Measurements from ENCODE around the gene GATA6. TPM values are rescaled to one million over a fixed set of nuclear protein-coding genes. Genes with fewer than 3 reads are reported as not detected.

Gene GATA6
- total RNA-seq, 1 donor from 2014 or later, result 76.2 TPM

DNA sequence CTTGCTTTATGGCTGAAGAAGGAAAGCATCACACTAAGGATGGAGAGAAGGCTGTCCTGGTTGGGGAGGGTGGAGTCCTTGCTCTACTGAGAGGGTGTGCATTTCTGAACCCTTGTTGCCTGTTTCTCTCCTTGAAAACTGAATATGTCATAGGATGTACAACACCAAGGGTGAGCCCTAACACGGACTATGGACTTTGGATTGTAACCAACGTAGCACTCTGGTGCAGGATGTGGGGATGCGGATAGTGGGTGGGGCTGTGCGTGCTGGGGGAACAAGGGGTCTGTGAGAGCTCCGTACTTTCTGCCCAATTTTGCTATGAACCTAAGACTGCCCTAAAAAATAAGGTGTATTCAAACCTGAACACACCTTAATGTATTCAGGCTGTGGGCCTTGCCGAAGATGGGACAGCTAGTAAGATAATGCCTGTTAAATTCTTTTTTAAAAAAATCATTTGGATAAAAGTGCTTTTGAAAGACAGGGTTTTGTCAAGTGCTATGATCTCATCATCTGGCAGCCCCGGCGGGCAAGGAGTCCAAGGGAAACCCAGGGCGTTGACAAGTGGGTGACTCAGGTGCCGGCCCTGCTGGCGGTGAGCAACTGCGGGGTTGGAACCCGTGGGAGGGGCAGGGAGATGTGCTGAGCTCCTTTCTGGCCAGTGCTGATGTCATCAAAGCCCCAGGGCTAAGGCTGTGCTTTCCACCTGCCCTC is 54.0 kb downstream of the GATA6 start:
- intact Hi-C loops (cut with DNase I), result no loop called here
- peak; percentile 80 for DNase-seq (ENCODE audit: low spot score)

DNA sequence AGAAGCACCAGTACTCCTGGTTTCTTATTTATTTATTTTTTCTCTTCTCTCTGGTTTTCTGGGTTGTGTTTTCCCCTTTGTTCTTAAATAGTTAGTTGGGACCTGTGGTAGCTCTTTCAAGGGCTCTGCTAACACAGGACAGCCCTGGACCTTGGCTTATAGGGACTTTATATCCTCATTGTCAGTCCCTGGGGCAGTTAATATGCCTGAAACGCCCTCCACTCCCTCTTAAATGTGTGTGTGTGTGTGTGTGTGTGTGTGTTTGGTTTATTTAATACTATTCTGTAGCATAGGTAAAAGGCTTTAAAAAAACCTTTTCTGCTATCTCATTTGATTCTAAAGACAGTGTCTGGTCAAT is 54.6 kb downstream of the GATA6 start:
- DNase-seq (ENCODE audit: low spot score), result no peak
- intact Hi-C loops (cut with DNase I), result no loop called here

DNA sequence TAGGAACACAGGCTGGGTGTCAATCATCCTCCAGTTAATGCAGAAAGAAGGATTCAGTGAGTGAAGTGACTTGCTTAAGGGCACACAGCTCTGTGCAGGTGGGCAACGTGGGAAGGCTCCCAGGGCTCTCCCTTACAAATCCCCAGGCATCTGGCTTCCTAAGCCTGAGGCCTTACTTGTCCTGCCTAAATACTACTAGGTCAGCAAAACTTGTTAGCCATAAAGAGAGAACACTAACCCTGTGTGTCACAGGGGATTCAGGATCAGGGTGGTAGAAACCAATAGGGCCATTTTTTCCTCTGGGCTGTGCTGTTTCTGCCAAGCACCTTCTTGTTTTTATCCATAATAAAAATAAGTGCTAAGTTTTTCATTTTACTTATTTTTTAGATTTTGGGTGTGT is 55.0 kb downstream of the GATA6 start:
- intact Hi-C loops (cut with DNase I), result no loop called here
- DNase-seq (ENCODE audit: low spot score), result no peak

DNA sequence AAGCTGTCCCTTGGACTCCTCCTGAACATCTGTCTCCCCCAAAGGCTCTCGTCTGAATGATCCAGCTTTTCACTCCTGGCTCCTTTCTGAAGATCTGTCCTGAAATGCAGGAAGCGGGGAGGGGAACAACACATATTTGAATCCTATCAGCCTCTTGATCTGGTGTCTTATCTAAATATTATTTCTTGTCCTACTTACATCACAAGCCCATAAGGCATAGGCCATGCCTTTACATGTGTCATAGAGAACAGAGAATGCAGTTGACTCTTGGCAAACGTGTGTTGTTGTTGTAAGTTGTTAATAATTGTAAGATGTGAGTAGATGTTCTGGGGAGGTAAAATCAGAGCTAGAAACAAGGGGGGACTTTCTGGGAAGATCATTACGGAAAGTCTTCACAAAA is 57.4 kb downstream of the GATA6 start:
- DNase-seq (ENCODE audit: low spot score), result no peak
- intact Hi-C loops (cut with DNase I), result no loop called here

GRCh38 chr18:22228976-22229375 is 59.6 kb downstream of the GATA6 start:
- no peak for DNase-seq (ENCODE audit: low spot score)
- intact Hi-C loops (cut with DNase I), result no loop called here

DNA sequence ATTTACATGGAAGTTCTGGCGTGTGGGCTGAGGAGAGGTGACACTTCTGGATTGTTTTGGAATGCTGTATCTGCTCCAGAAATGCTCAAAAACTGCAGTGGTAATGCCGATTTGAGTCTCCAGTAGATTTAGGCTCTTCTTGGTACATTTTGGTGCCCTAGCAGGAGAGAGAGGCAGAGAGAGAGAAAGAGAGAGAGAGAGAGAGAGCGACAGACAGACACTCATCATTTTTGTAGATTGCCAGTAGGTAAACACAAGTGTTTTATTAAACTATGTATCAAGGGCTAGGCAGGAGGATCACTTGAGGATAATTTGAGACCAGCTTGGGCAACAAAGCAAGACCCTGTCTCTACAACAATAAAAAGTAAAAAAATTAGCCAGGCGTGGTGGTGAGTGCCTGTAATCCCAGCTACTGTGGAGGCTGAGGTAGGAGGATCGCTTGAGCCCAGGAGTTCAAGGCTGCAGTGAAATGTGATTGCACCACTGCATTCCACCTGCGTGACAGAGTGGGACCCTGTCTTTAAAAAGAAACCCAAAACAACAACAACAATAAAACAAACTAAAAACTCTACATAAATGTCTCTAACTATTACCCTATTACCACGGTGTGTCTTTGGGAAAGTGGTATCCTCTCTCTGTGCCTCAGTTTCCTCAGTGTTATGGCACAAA is 60.2 kb downstream of the GATA6 start:
- DNase-seq (ENCODE audit: low spot score), result no peak
- intact Hi-C loops (cut with DNase I), result no loop called here

DNA sequence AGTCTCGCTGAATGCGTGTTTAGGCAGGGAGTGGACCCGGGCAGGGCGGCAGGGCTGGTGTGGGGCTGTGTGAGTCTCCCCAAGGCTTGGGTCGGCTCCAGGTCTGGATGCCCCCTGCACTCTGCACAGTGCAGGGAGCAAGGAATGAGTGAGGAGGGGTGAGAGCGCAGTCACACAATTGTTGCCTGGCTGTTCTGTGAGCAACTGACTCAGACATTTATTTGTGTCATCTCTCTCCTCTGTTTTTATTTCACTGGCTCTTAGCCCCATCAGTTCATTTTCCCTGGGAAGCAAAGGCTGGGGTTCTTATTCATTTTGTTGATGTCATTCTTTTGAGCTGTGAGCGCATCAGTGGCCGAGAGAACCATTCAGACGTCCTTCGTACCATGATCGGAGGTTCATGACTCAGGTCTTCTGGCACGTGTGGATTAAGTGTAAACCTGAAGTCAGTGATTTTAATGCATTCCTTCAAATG is 61.1 kb downstream of the GATA6 start:
- intact Hi-C loops (cut with DNase I), result no loop called here
- DNase-seq (ENCODE audit: low spot score), result no peak

- DNase-seq (ENCODE audit: low spot score), result no peak
- intact Hi-C loops (cut with DNase I), result no loop called here
Observed at GRCh38 chr18:22233266-22233665, 63.9 kb downstream of the GATA6 start.

GRCh38 chr18:22238036-22238435 is 68.6 kb downstream of the GATA6 start:
- intact Hi-C loops (cut with DNase I), result no loop called here
- DNase-seq (ENCODE audit: low spot score), result no peak

GRCh38 chr18:22238681-22239080 is 69.3 kb downstream of the GATA6 start:
- intact Hi-C loops (cut with DNase I), result no loop called here
- DNase-seq (ENCODE audit: low spot score), result no peak

- intact Hi-C loops (cut with DNase I), result no loop called here
- no peak for DNase-seq (ENCODE audit: low spot score)
Observed at GRCh38 chr18:22241921-22242361, 72.6 kb downstream of the GATA6 start.

GRCh38 chr18:22243513-22243912 is 74.1 kb downstream of the GATA6 start:
- intact Hi-C loops (cut with DNase I), result no loop called here
- no peak for DNase-seq (ENCODE audit: low spot score)

GRCh38 chr18:22250026-22250425 is 80.6 kb downstream of the GATA6 start:
- intact Hi-C loops (cut with DNase I), result no loop called here

GRCh38 chr18:22250591-22250996 is 81.2 kb downstream of the GATA6 start:
- intact Hi-C loops (cut with DNase I), result no loop called here
- no peak for DNase-seq (ENCODE audit: low spot score)

More at GRCh38 chr18:22250026-22250425, 80.6 kb downstream of the GATA6 start:
- DNase-seq (ENCODE audit: low spot score), result no peak

Other genes with a start within 250 kb of the GATA6 start
- gene CTAGE1, start 248.3 kb downstream of the GATA6 start, total RNA-seq, result 0.13 TPM

Measured in cardiac septum (tissue), 1 donor.